Measurements from ENCODE around the gene EHD2. TPM values are rescaled to one million over a fixed set of nuclear protein-coding genes. Genes with fewer than 3 reads are reported as not detected.
"Not testable (repeated sequence)": the region's sequence is repeated elsewhere in the genome, so short reads cannot be mapped to it uniquely, and the experiment has no call there.

The EHD2 gene
- total RNA-seq, 2 donors from 2014 or later: 0.35 to 8.2 TPM

- not testable (repeated sequence) for H3K9me3 Mint-ChIP-seq; H3K27me3 Mint-ChIP-seq; ATAC-seq (replicated peaks)
- Mint-ChIP-seq H3K4me3 (peak overlapping the region; percentile 96), H3K27ac (peak overlapping the region; percentile 95), H3K36me3 (ENCODE audit: low read depth) (peaks cover 35% of the 10 kb centered on the region), H3K4me1 (peaks cover 16% of the 10 kb centered on the region)
Observed at GRCh38 chr19:47777245-47778048, 64.2 kb downstream of the EHD2 start.

GRCh38 chr19:47778049-47778953 lies 65.1 kb downstream of the EHD2 start, which contains the start of gene SELENOW:
Gene SELENOW, plus strand, starts transcription at chr19:47778703. Its CDS starts 83 bp downstream, at chr19:47778786.
- peak; percentile 96 for ATAC-seq (replicated peaks)
- H3K4me3 Mint-ChIP-seq: peak within 1 kb of the TSS; percentile 96
- no peaks in the 10 kb centered on the region for H3K9me3 Mint-ChIP-seq
- H3K36me3 Mint-ChIP-seq (ENCODE audit: low read depth): peaks cover 43% of the 10 kb centered on the region
- H3K27me3 Mint-ChIP-seq: no peaks in the 10 kb centered on the region
- H3K4me1 Mint-ChIP-seq: peaks cover 16% of the 10 kb centered on the region
- peak within 1 kb of the TSS; percentile 95 for H3K27ac Mint-ChIP-seq

GRCh38 chr19:47778954-47779351 lies 65.7 kb downstream of the EHD2 start:
- ATAC-seq (replicated peaks): peak; percentile 7

GRCh38 chr19:47779524-47780214 lies 66.4 kb downstream of the EHD2 start:
- H3K4me1 Mint-ChIP-seq: peaks cover 20% of the 10 kb centered on the region
- peak overlapping the region; percentile 95 for H3K27ac Mint-ChIP-seq
- ATAC-seq (replicated peaks): no peak
- no peaks in the 10 kb centered on the region for H3K27me3 Mint-ChIP-seq
- H3K36me3 Mint-ChIP-seq (ENCODE audit: low read depth): peaks cover 57% of the 10 kb centered on the region
- H3K9me3 Mint-ChIP-seq: no peaks in the 10 kb centered on the region
- peak overlapping the region; percentile 96 for H3K4me3 Mint-ChIP-seq

More at GRCh38 chr19:47778954-47779351, 65.7 kb downstream of the EHD2 start:
- H3K36me3 Mint-ChIP-seq (ENCODE audit: low read depth): peaks cover 50% of the 10 kb centered on the region
- H3K4me1 Mint-ChIP-seq: peaks cover 16% of the 10 kb centered on the region
- no peaks in the 10 kb centered on the region for H3K9me3 Mint-ChIP-seq
- peak overlapping the region; percentile 96 for H3K4me3 Mint-ChIP-seq
- no peaks in the 10 kb centered on the region for H3K27me3 Mint-ChIP-seq
- H3K27ac Mint-ChIP-seq: peak overlapping the region; percentile 95

- H3K27me3 Mint-ChIP-seq: no peaks in the 10 kb centered on the region
- no peak for ATAC-seq (replicated peaks)
- H3K4me3 Mint-ChIP-seq: peak overlapping the region; percentile 96
- peak overlapping the region; percentile 95 for H3K27ac Mint-ChIP-seq
- H3K36me3 Mint-ChIP-seq (ENCODE audit: low read depth): peaks cover 62% of the 10 kb centered on the region
- peaks cover 20% of the 10 kb centered on the region for H3K4me1 Mint-ChIP-seq
- H3K9me3 Mint-ChIP-seq: no peaks in the 10 kb centered on the region
Observed at GRCh38 chr19:47780215-47780551, 67.0 kb downstream of the EHD2 start.

- H3K27me3 Mint-ChIP-seq: no peaks in the 10 kb centered on the region
- H3K9me3 Mint-ChIP-seq: no peaks in the 10 kb centered on the region
- peaks cover 78% of the 10 kb centered on the region for H3K36me3 Mint-ChIP-seq (ENCODE audit: low read depth)
- peaks cover 20% of the 10 kb centered on the region for H3K4me1 Mint-ChIP-seq
- no peak for ATAC-seq (replicated peaks)
- peak overlapping the region; percentile 95 for H3K27ac Mint-ChIP-seq
- peak overlapping the region; percentile 96 for H3K4me3 Mint-ChIP-seq
Observed at GRCh38 chr19:47781590-47782262, 68.5 kb downstream of the EHD2 start.

- Mint-ChIP-seq H3K9me3 (no peaks in the 10 kb centered on the region), H3K36me3 (ENCODE audit: low read depth) (peaks cover 56% of the 10 kb centered on the region), H3K27ac (no peak overlapping the region)
Observed at GRCh38 chr19:47786566-47786965, 73.3 kb downstream of the EHD2 start.

GRCh38 chr19:47787307-47787706 lies 74.1 kb downstream of the EHD2 start:
- not testable (repeated sequence) for H3K27ac Mint-ChIP-seq; H3K27me3 Mint-ChIP-seq; H3K9me3 Mint-ChIP-seq; ATAC-seq (replicated peaks); H3K4me3 Mint-ChIP-seq
- peaks cover 13% of the 10 kb centered on the region for H3K4me1 Mint-ChIP-seq
- H3K36me3 Mint-ChIP-seq (ENCODE audit: low read depth): peaks cover 49% of the 10 kb centered on the region

More at GRCh38 chr19:47786566-47786965, 73.3 kb downstream of the EHD2 start:
- Mint-ChIP-seq H3K4me3 (no peak overlapping the region), H3K27me3 (no peaks in the 10 kb centered on the region), H3K4me1 (peaks cover 16% of the 10 kb centered on the region)
- ATAC-seq (replicated peaks): no peak

GRCh38 chr19:47789811-47790210 lies 76.6 kb downstream of the EHD2 start:
- peaks cover 24% of the 10 kb centered on the region for H3K36me3 Mint-ChIP-seq (ENCODE audit: low read depth)
- not testable (repeated sequence) for H3K9me3 Mint-ChIP-seq; ATAC-seq (replicated peaks); H3K4me3 Mint-ChIP-seq; H3K27ac Mint-ChIP-seq; H3K27me3 Mint-ChIP-seq; H3K4me1 Mint-ChIP-seq

GRCh38 chr19:47790398-47790814 lies 77.2 kb downstream of the EHD2 start:
- ATAC-seq (replicated peaks): peak; percentile 87
- Mint-ChIP-seq H3K27ac (no peak overlapping the region), H3K9me3 (no peaks in the 10 kb centered on the region), H3K36me3 (ENCODE audit: low read depth) (peaks cover 18% of the 10 kb centered on the region), H3K4me3 (no peak overlapping the region), H3K4me1 (peaks cover 9% of the 10 kb centered on the region), H3K27me3 (no peaks in the 10 kb centered on the region)

GRCh38 chr19:47792616-47793015 lies 79.4 kb downstream of the EHD2 start:
- no peaks in the 10 kb centered on the region for H3K27me3 Mint-ChIP-seq
- H3K27ac Mint-ChIP-seq: no peak overlapping the region
- H3K36me3 Mint-ChIP-seq (ENCODE audit: low read depth): peaks cover 4% of the 10 kb centered on the region
- H3K9me3 Mint-ChIP-seq: no peaks in the 10 kb centered on the region
- no peak for ATAC-seq (replicated peaks)
- H3K4me3 Mint-ChIP-seq: no peak overlapping the region
- peaks cover 9% of the 10 kb centered on the region for H3K4me1 Mint-ChIP-seq

All from activated T-helper 17 cell treated with anti-CD3 and anti-CD28 coated beads, Interleukin-2, amount 50 U/mL, for 72 hours (primary cell).